Esophagus muscularis mucosa (tissue), 4 donors: ENCODE measurements around the gene FAAH. TPM values are rescaled to one million over a fixed set of nuclear protein-coding genes. Genes with fewer than 3 reads are reported as not detected.
"Not testable (repeated sequence)": the region's sequence is repeated elsewhere in the genome, so short reads cannot be mapped to it uniquely, and the experiment has no call there.

Source experiments
- DNase-seq: peaks from one replicate; pipeline ENCODE4 v3.0.0-alpha.2; 2017; ENCODE audit errors: extremely low spot score
- H3K27ac ChIP-seq, 4 donors: fragments of 200-600 bp; sonication (generic); replicated peaks in 1 of 4; 1 replicate in 3 of 4; 2 replicates in 1 of 4; pipeline ENCODE4 v1.5.1; 2016 to 2019; ENCODE audit warnings: mild to moderate bottlenecking in 1 of 4
- H3K27me3 ChIP-seq, 4 donors: fragments of 200-600 bp; sonication (generic); one replicate each; pipeline versions ENCODE4 v1.5.1 to v1.6.0; 2016 to 2019
- H3K36me3 ChIP-seq, 4 donors: fragments of 200-600 bp; sonication (generic); one replicate each; pipeline ENCODE4 v1.5.1; 2016 to 2019
- H3K4me1 ChIP-seq, 4 donors: fragments of 200-600 bp; sonication (generic); one replicate each; pipeline ENCODE4 v1.5.1; 2016 to 2019
- H3K4me3 ChIP-seq, 4 donors: fragments of 200-600 bp; sonication (generic); 1 replicate in 2 of 4; 2 replicates in 2 of 4; pipeline ENCODE4 v1.5.1; 2016 to 2019; ENCODE audit warnings: mild to moderate bottlenecking in 4 of 4, moderate library complexity in 1 of 4
- H3K9me3 ChIP-seq, 4 donors: fragments of 200-600 bp; sonication (generic); 1 replicate in 3 of 4; 2 replicates in 1 of 4; pipeline ENCODE4 v1.5.1; 2016 to 2019
- CTCF ChIP-seq, 3 experiments: fragments of 200-600 bp in 2 of 3; fragments of 450-650 bp in 1 of 3; sonication (generic) in 2 of 3; IDR thresholded peaks; one replicate each; pipeline ENCODE4 v1.5.1; 2017 to 2019; ENCODE audit warnings: antibody characterized with exemption in 3 of 3, mild to moderate bottlenecking in 2 of 3, moderate library complexity in 1 of 3
- EP300 ChIP-seq: sonication (generic); formaldehyde crosslinking; IDR thresholded peaks from one replicate; pipeline ENCODE4 v1.6.1; 2017; ENCODE audit warnings: antibody characterized with exemption
- POLR2A ChIP-seq: fragments of 450-650 bp; IDR thresholded peaks from one replicate; pipeline ENCODE4 v1.6.1; 2017; ENCODE audit warnings: antibody characterized with exemption, moderate library complexity, mild to moderate bottlenecking, low read depth
- POLR2AphosphoS5 ChIP-seq, 2 donors: sonication (generic); formaldehyde crosslinking; IDR thresholded peaks; one replicate each; pipeline ENCODE4 v1.6.1; 2017; ENCODE audit warnings: antibody characterized with exemption in 2 of 2
- WGBS: methylation state at CpG from one replicate; pipeline ENCODE4 v1.1.5; 2018; 5-methylcytosine and 5-hydroxymethylcytosine counted together
- intact Hi-C: fragments of 100-400 bp; cut with DNase I; formaldehyde crosslinking; loops from one replicate; pipeline ENCODE4 v1.15.1; 2023
- total RNA-seq, 4 donors: library from RNA; depleted of rRNA; stranded (reverse); fragments of >200 nt; gene quantifications; one replicate each; pipeline versions ENCODE4 v1.1.0 to v1.2.1, GENCODE V29; 2016

Gene FAAH
- total RNA-seq, 4 donors from 2014 or later, result 3.7 to 10.6 (median 8.4) TPM

DNA sequence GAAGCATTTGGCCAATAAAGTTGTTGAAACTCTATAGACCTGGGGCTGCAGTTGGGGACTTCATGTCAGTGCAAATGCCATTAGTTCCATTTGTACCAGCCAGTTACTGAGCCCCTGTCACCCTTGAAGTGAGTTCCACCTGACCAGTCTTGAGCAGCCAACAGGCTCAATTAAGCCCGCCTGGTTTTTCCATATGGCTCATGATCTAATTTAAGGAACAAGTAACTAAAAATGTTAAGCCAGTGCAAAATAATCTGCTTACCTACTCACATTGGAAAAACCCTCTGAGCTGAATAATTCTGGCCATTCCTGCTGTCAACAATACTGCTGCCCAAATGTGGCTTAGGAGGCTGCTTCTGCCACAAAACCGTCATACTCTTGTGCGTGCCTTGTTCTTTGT lies 32.0 kb upstream of the FAAH start:
- no peak for TF ChIP-seq EP300
- no peak for TF ChIP-seq CTCF (IDR thresholded peaks at IDR 0.05)
- no peak for TF ChIP-seq POLR2AphosphoS5 (IDR thresholded peaks at IDR 0.05)
- no peak for TF ChIP-seq POLR2A
- no peak overlapping the region for H3K27ac ChIP-seq
- no peak overlapping the region for H3K4me3 ChIP-seq
- H3K27me3 ChIP-seq, result no peaks in the 10 kb centered on the region
- H3K9me3 ChIP-seq, result no peaks in the 10 kb centered on the region
- WGBS, result 88% methylated on average over 3 of the region's 3 CpGs
- intact Hi-C loops, result no loop called here
- peaks cover 48 to 92% (median 82%) of the 10 kb centered on the region in 4 donors for H3K36me3 ChIP-seq
- H3K4me1 ChIP-seq, result no peaks in the 10 kb centered on the region
- DNase-seq, result no peak

GRCh38 chr1:46363121-46363520 lies 31.0 kb upstream of the FAAH start:
- Histone ChIP-seq H3K27me3 (no peaks in the 10 kb centered on the region), H3K4me3 (no peak overlapping the region), H3K27ac (no peak overlapping the region), H3K9me3 (no peaks in the 10 kb centered on the region), H3K4me1 (no peaks in the 10 kb centered on the region), H3K36me3 (peaks cover 39 to 92% (median 77%) of the 10 kb centered on the region in 4 donors)
- WGBS, result 97% methylated on average over 5 of the region's 5 CpGs
- TF ChIP-seq CTCF (IDR thresholded peaks at IDR 0.05), result no peak
- no peak for TF ChIP-seq POLR2A
- TF ChIP-seq EP300, result no peak
- TF ChIP-seq POLR2AphosphoS5 (IDR thresholded peaks at IDR 0.05), result no peak
- DNase-seq, result no peak
- intact Hi-C loops, result no loop called here

DNA sequence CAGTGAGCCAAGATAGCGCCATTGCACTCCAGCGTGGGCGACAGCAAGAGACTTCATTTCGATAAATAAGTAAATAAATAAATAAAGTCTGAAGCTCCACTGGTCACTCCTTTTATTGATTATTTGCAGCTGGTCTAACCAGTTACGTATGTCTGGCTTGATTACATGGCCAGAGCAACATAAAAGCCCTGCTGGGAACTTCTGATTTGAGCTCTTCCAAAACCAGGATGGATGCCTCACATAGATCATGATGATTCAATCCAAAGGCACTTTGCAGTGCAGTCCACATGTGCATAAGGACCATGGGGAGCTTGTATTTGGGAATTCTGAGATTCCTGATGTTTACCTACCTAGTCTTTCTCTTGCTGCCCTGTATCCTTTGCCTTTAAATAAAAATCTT lies 29.5 kb upstream of the FAAH start:
- TF ChIP-seq EP300, result no peak
- TF ChIP-seq POLR2AphosphoS5 (IDR thresholded peaks at IDR 0.05), result no peak
- TF ChIP-seq POLR2A, result no peak
- TF ChIP-seq CTCF (IDR thresholded peaks at IDR 0.05), result no peak
- intact Hi-C loops, result no loop called here
- Histone ChIP-seq H3K36me3 (peaks cover 36 to 90% (median 76%) of the 10 kb centered on the region in 4 donors), H3K4me3 (no peak overlapping the region), H3K9me3 (no peaks in the 10 kb centered on the region), H3K27me3 (no peaks in the 10 kb centered on the region), H3K4me1 (no peaks in the 10 kb centered on the region), H3K27ac (no peak overlapping the region)
- WGBS, result 61% methylated on average over 5 of the region's 5 CpGs
- DNase-seq, result no peak

GRCh38 chr1:46365796-46366195 lies 28.3 kb upstream of the FAAH start:
- 92% methylated on average over 8 of the region's 8 CpGs for WGBS
- DNase-seq, H3K4me1 ChIP-seq, H3K27me3 ChIP-seq, H3K4me3 ChIP-seq, H3K27ac ChIP-seq, intact Hi-C loops, H3K9me3 ChIP-seq: not testable (repeated sequence)
- H3K36me3 ChIP-seq, result peaks cover 31 to 80% (median 67%) of the 10 kb centered on the region in 4 donors

- peaks cover 19 to 67% (median 55%) of the 10 kb centered on the region in 4 donors for H3K36me3 ChIP-seq
Measured at GRCh38 chr1:46367072-46367471, 27.0 kb upstream of the FAAH start.

DNA sequence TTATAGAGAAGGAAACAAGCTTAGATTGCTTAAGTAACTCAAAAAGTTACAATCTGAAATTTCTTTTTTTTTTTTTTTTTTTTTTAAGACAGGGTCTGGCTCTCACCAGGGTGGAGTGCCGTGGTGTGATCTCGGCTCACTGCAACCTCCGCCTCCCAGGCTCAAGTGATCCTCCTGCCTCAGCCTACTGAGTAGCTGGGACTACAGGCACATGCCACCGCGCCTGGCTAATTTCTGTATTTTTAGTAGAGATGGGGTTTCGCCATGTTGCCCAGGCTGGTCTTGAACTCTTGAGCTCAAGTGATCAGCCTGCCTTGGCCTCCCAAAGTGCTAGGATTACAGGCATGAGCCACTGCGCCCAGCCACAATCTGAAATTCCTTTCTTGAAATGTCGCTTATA lies 26.4 kb upstream of the FAAH start:
- H3K9me3 ChIP-seq, H3K27ac ChIP-seq, intact Hi-C loops, H3K4me3 ChIP-seq, DNase-seq, H3K4me1 ChIP-seq, H3K27me3 ChIP-seq: not testable (repeated sequence)
- peaks cover 14 to 61% (median 48%) of the 10 kb centered on the region in 4 donors for H3K36me3 ChIP-seq
- WGBS, result 95% methylated on average over 8 of the region's 8 CpGs

More at GRCh38 chr1:46367072-46367471, 27.0 kb upstream of the FAAH start:
- Histone ChIP-seq H3K9me3 (no peaks in the 10 kb centered on the region), H3K4me1 (no peaks in the 10 kb centered on the region), H3K27me3 (no peaks in the 10 kb centered on the region), H3K4me3 (no peak overlapping the region), H3K27ac (no peak overlapping the region)
- WGBS, result 92% methylated on average over 3 of the region's 3 CpGs
- TF ChIP-seq POLR2A (no peak), CTCF (IDR thresholded peaks at IDR 0.05) (no peak), EP300 (no peak), POLR2AphosphoS5 (IDR thresholded peaks at IDR 0.05) (no peak)
- DNase-seq, result no peak
- intact Hi-C loops, result no loop called here
